H9 (cell line): ENCODE measurements around the gene DNAJC30. TPM values are rescaled to one million over a fixed set of nuclear protein-coding genes. Genes with fewer than 3 reads are reported as not detected.

Source experiments
- DNase-seq: peaks from one replicate; pipeline ENCODE4 v3.0.0-alpha.2; 2017
- H2AFZ ChIP-seq: one replicate; pipeline ENCODE4 v1.6.1; 2013; ENCODE audit warnings: mild to moderate bottlenecking, low read length, control low read depth, moderate library complexity
- H2AK5ac ChIP-seq: 2 replicates; pipeline ENCODE4 v1.6.1; 2013; ENCODE audit warnings: low read length, control low read depth, mixed read lengths; ENCODE audit not compliant: insufficient read length
- H2BK120ac ChIP-seq: one replicate; pipeline ENCODE4 v1.6.1; 2013; ENCODE audit warnings: low read depth, mild to moderate bottlenecking, low read length, control low read depth, inconsistent platforms; ENCODE audit not compliant: poor library complexity, severe bottlenecking
- H2BK12ac ChIP-seq: 2 replicates; pipeline ENCODE4 v1.6.1; 2013; ENCODE audit warnings: low read length, control low read depth, mixed read lengths, low read depth; ENCODE audit not compliant: insufficient read length
- H2BK15ac ChIP-seq: 2 replicates; pipeline ENCODE4 v1.6.1; 2013; ENCODE audit warnings: low read depth, low read length, control low read depth
- H2BK20ac ChIP-seq: one replicate; pipeline ENCODE4 v1.6.1; 2013; ENCODE audit warnings: low read depth, mild to moderate bottlenecking, low read length, control low read depth, inconsistent platforms; ENCODE audit not compliant: poor library complexity, severe bottlenecking
- H2BK5ac ChIP-seq: 2 replicates; pipeline ENCODE4 v1.6.1; 2013; ENCODE audit warnings: low read length, control low read depth, mixed read lengths; ENCODE audit not compliant: insufficient read length
- H3K14ac ChIP-seq: 2 replicates; pipeline ENCODE4 v1.6.1; 2013; ENCODE audit warnings: low read length, control low read depth; ENCODE audit not compliant: insufficient read depth
- H3K18ac ChIP-seq: 2 replicates; pipeline ENCODE4 v1.6.1; 2013; ENCODE audit warnings: low read depth, mild to moderate bottlenecking, mixed read lengths, low read length, control low read depth; ENCODE audit not compliant: insufficient read length
- H3K23ac ChIP-seq: 2 replicates; pipeline ENCODE4 v1.6.1; 2013; ENCODE audit warnings: low read length, control low read depth, mixed read lengths, low read depth; ENCODE audit not compliant: insufficient read length
- H3K23me2 ChIP-seq: 2 replicates; pipeline ENCODE4 v1.6.1; 2013; ENCODE audit warnings: low read depth, mild to moderate bottlenecking, mixed read lengths, low read length, control low read depth; ENCODE audit not compliant: insufficient read length, poor library complexity, severe bottlenecking
- H3K27ac ChIP-seq: 2 replicates; pipeline ENCODE4 v1.5.1; 2013; ENCODE audit warnings: low read length, control low read depth, mixed read lengths, low read depth; ENCODE audit not compliant: insufficient read length
- H3K27me3 ChIP-seq: 2 replicates; pipeline ENCODE4 v1.6.1; 2013; ENCODE audit warnings: low read length, control low read depth, inconsistent platforms; ENCODE audit not compliant: insufficient read depth
- H3K4ac ChIP-seq: 2 replicates; pipeline ENCODE4 v1.6.1; 2013; ENCODE audit warnings: low read depth, mild to moderate bottlenecking, control low read depth, inconsistent platforms, low read length, moderate library complexity
- H3K4me1 ChIP-seq: 2 replicates; pipeline ENCODE4 v1.6.1; 2013; ENCODE audit warnings: low read length, control low read depth, inconsistent platforms; ENCODE audit not compliant: insufficient read depth
- H3K4me2 ChIP-seq: 2 replicates; pipeline ENCODE4 v1.6.1; 2013; ENCODE audit warnings: low read length, control low read depth, mixed read lengths; ENCODE audit not compliant: insufficient read length, insufficient read depth
- H3K56ac ChIP-seq: 2 replicates; pipeline ENCODE4 v1.6.1; 2013; ENCODE audit warnings: low read depth, mild to moderate bottlenecking, mixed read lengths, low read length, control low read depth; ENCODE audit not compliant: insufficient read length
- H3K79me1 ChIP-seq: 2 replicates; pipeline ENCODE4 v1.6.1; 2013; ENCODE audit warnings: low read depth, mild to moderate bottlenecking, moderate library complexity, low read length, control low read depth, inconsistent platforms; ENCODE audit not compliant: insufficient read depth, poor library complexity, severe bottlenecking
- H3K79me2 ChIP-seq: 2 replicates; pipeline ENCODE4 v1.6.1; 2013; ENCODE audit warnings: low read length, control low read depth, inconsistent platforms; ENCODE audit not compliant: insufficient read depth
- H3K9ac ChIP-seq: 2 replicates; pipeline ENCODE4 v1.6.1; 2013; ENCODE audit warnings: low read length, control low read depth, mixed read lengths; ENCODE audit not compliant: insufficient read length; ENCODE audit errors: extremely low read depth
- H3K9me3 ChIP-seq: one replicate; pipeline ENCODE4 v1.6.1; 2013; ENCODE audit warnings: low read depth, low read length, inconsistent platforms; ENCODE audit not compliant: control insufficient read depth
- H3T11ph ChIP-seq: one replicate; pipeline ENCODE4 v1.6.1; 2013; ENCODE audit warnings: mild to moderate bottlenecking, low read length, control low read depth, inconsistent platforms
- H4K20me1 ChIP-seq: one replicate; pipeline ENCODE4 v1.6.1; 2013; ENCODE audit not compliant: control insufficient read depth, insufficient read length, insufficient read depth
- H4K5ac ChIP-seq: 2 replicates; pipeline ENCODE4 v1.6.1; 2013; ENCODE audit warnings: low read depth, mild to moderate bottlenecking, mixed read lengths, low read length, control low read depth; ENCODE audit not compliant: insufficient read length
- H4K8ac ChIP-seq: replicated peaks from 2 replicates; pipeline ENCODE4 v1.6.1; 2013; ENCODE audit warnings: low read length, control low read depth, mixed read lengths, low read depth; ENCODE audit not compliant: insufficient read length
- H4K91ac ChIP-seq: 2 replicates; pipeline ENCODE4 v1.6.1; 2013; ENCODE audit warnings: low read depth, mild to moderate bottlenecking, moderate library complexity, mixed read lengths, low read length, control low read depth; ENCODE audit not compliant: insufficient read length
- H3K27ac Mint-ChIP-seq, 3 experiments: 2 replicates in 2 of 3; 3 replicates in 1 of 3; pipeline ENCODE4 v1.8.0; 2020 to 2021; ENCODE audit warnings: mixed read lengths in 3 of 3, mild to moderate bottlenecking in 1 of 3, moderate library complexity in 1 of 3
- H3K27me3 Mint-ChIP-seq: 2 replicates; pipeline ENCODE4 v1.8.0; 2021; ENCODE audit warnings: low read depth, mild to moderate bottlenecking, moderate library complexity, mixed read lengths
- H3K36me3 Mint-ChIP-seq, 3 experiments: 2 replicates in 2 of 3; 3 replicates in 1 of 3; pipeline ENCODE4 v1.8.0; 2020 to 2021; ENCODE audit warnings: low read depth in 3 of 3, mixed read lengths in 3 of 3; ENCODE audit not compliant: insufficient read depth in 1 of 3
- H3K4me1 Mint-ChIP-seq, 2 experiments: 2 replicates each; pipeline ENCODE4 v1.8.0; 2020; ENCODE audit warnings: mixed read lengths in 2 of 2
- H3K4me3 Mint-ChIP-seq, 2 experiments: 2 replicates in 1 of 2; 3 replicates in 1 of 2; pipeline ENCODE4 v1.8.0; 2020 to 2021; ENCODE audit warnings: mild to moderate bottlenecking in 2 of 2, mixed read lengths in 2 of 2, moderate library complexity in 1 of 2
- H3K9me3 Mint-ChIP-seq, 2 experiments: 2 replicates in 1 of 2; 3 replicates in 1 of 2; pipeline ENCODE4 v1.8.0; 2020; ENCODE audit warnings: mild to moderate bottlenecking in 2 of 2, mixed read lengths in 2 of 2, moderate library complexity in 1 of 2
- CTCF ChIP-seq: fragments of 200-600 bp; sonication (generic); conservative IDR thresholded peaks from 3 replicates; pipeline ENCODE4 v1.8.0; 2021; ENCODE audit warnings: antibody characterized with exemption, mild to moderate bottlenecking
- WGBS: extraction: QIAGEN DNeasy Blood & Tissue Kit; methylation state at CpG from one replicate; pipeline ENCODE4 v1.1.7; 2013; ENCODE audit warnings: missing lambda C conversion rate, low lambda C conversion rate, mixed read lengths; ENCODE audit not compliant: insufficient read length; ENCODE audit errors: extremely low coverage; 5-methylcytosine and 5-hydroxymethylcytosine counted together
- total RNA-seq: library from RNA; stranded (reverse); gene quantifications from 2 replicates; pipeline ENCODE4 v1.2.1, GENCODE V29; 2021

DNAJC30 gene
- total RNA-seq, 1 experiment from 2014 or later = 8.1 TPM

GRCh38 chr7:73702226-73702625, 19.0 kb upstream of the DNAJC30 start:
- H2BK15ac ChIP-seq = no peak overlapping the region
- H4K5ac ChIP-seq = no peak overlapping the region
- Mint-ChIP-seq H3K4me3 (no peak overlapping the region; a peak in 1 of 5 replicates), H3K4me1 (peaks cover 9 to 38% of the 10 kb centered on the region in 2 experiments), H3K36me3 (peaks cover 20 to 40% (median 33%) of the 10 kb centered on the region in 3 experiments), H3K27ac (peak overlapping the region in 1 of 3 experiments; percentile 31; a peak in 2 of 7 replicates), H3K27me3 (peaks cover 2% of the 10 kb centered on the region), H3K9me3 (no peaks in the 10 kb centered on the region)
- no peak overlapping the region for H3K9ac ChIP-seq
- H3K18ac ChIP-seq = no peak overlapping the region
- no peaks in the 10 kb centered on the region; the same call in 1 of the 2 replicates for H3K4me1 ChIP-seq
- H3K14ac ChIP-seq = no peak overlapping the region
- no peak overlapping the region for H2BK120ac ChIP-seq
- H4K8ac ChIP-seq = no peak overlapping the region
- no peak overlapping the region for H3K27ac ChIP-seq
- no peak for TF ChIP-seq CTCF
- no peaks in the 10 kb centered on the region for H3K9me3 ChIP-seq
- no peak overlapping the region for H3K4ac ChIP-seq
- H2BK12ac ChIP-seq = no peak overlapping the region
- H3K27me3 ChIP-seq = no peaks in the 10 kb centered on the region
- no peak overlapping the region for H3K4me2 ChIP-seq
- no peaks in the 10 kb centered on the region for H3K79me2 ChIP-seq
- H2BK20ac ChIP-seq = no peak overlapping the region
- no peak for DNase-seq
- no peaks in the 10 kb centered on the region for H3K79me1 ChIP-seq
- no CpG with 5 or more reads among the region's 8 CpGs for WGBS
- no peak overlapping the region for H2AFZ ChIP-seq
- H2BK5ac ChIP-seq = no peak overlapping the region
- H2AK5ac ChIP-seq = no peak overlapping the region
- no peak overlapping the region for H3T11ph ChIP-seq
- no peaks in the 10 kb centered on the region for H4K20me1 ChIP-seq
- H3K23ac ChIP-seq = no peak overlapping the region
- no peak overlapping the region for H4K91ac ChIP-seq
- H3K56ac ChIP-seq = no peak overlapping the region
- H3K23me2 ChIP-seq = peaks cover 2% of the 10 kb centered on the region
